ENCODE results near the gene SETD5. TPM values are rescaled to one million over a fixed set of nuclear protein-coding genes. Genes with fewer than 3 reads are reported as not detected.

SETD5 gene
- total and polyA plus RNA-seq, 2 donors (not counting 1 experiment from before 2014, with no cell fraction given), result 53.7 to 62.5 TPM

DNA sequence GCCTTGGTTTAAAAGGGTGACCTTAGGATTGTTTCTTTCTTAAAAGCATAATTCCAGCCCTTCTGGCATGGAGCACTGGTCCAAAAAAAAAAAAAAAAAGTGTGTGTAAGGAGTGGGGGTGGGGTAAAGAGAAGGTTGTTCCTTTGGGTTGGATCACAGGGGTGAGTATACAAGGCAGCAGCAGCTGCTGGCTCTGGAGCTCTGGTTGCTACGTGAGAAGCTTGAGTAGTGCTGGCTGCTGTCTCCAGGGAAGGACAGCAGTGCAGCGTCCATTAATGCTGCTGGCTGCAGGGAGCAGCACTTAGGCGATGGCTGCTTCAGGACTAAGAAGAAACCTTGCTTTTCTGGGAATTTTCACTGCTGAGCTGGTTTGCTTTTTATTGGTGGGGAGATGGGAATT is 2.3 kb downstream of the SETD5 start:
- H3K27ac ChIP-seq (ENCODE audit: insufficient read depth, low read length), result peak overlapping the region; percentile 99
- H4K20me1 ChIP-seq (ENCODE audit: control insufficient read depth, extremely low read depth, insufficient read depth, low read length), result peaks cover 16% of the 10 kb centered on the region
- H3K9ac ChIP-seq (ENCODE audit: insufficient read depth, low read length), result peak overlapping the region; percentile 99
- H3K36me3 ChIP-seq (ENCODE audit: control insufficient read depth, insufficient read depth, low read length), result no peaks in the 10 kb centered on the region
- DNase-seq (ENCODE audit: low read depth in 2 of 2), result peak; percentile 93 to 97
- no peaks in the 10 kb centered on the region for H3K27me3 ChIP-seq (ENCODE audit: control insufficient read depth, insufficient read depth, low read length)
- no peaks in the 10 kb centered on the region for H3K9me3 ChIP-seq (ENCODE audit: control insufficient read depth, insufficient read depth, low read depth, low read length)
- peaks cover 85% of the 10 kb centered on the region for H3K79me2 ChIP-seq (ENCODE audit: control insufficient read depth, insufficient read depth, low read length)
- H3K4me2 ChIP-seq (ENCODE audit: extremely low read depth, insufficient read depth, low read length), result peak overlapping the region; percentile 90
- no peak overlapping the region for H2AFZ ChIP-seq (ENCODE audit: low read length)
- peak overlapping the region; percentile 96 to 99 (median 98) for H3K4me3 ChIP-seq (replicated peaks in 1 of 4; ENCODE audit: control extremely low read depth in 1 of 4, insufficient read depth in 1 of 4, low read depth in 3 of 4, low read length in 4 of 4)
- no peak for TF ChIP-seq EZH2 (IDR thresholded peaks at IDR 0.05; ENCODE audit: low read length, missing control alignments)
- TF ChIP-seq, protein P1, sequence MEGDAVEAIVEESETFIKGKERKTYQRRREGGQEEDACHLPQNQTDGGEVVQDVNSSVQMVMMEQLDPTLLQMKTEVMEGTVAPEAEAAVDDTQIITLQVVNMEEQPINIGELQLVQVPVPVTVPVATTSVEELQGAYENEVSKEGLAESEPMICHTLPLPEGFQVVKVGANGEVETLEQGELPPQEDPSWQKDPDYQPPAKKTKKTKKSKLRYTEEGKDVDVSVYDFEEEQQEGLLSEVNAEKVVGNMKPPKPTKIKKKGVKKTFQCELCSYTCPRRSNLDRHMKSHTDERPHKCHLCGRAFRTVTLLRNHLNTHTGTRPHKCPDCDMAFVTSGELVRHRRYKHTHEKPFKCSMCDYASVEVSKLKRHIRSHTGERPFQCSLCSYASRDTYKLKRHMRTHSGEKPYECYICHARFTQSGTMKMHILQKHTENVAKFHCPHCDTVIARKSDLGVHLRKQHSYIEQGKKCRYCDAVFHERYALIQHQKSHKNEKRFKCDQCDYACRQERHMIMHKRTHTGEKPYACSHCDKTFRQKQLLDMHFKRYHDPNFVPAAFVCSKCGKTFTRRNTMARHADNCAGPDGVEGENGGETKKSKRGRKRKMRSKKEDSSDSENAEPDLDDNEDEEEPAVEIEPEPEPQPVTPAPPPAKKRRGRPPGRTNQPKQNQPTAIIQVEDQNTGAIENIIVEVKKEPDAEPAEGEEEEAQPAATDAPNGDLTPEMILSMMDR (conservative IDR thresholded peaks at IDR 0.05 in 1 of 2, IDR thresholded peaks at IDR 0.05 in 1 of 2; ENCODE audit: low read depth in 1 of 2, low read length in 2 of 2), result peak; percentile 16 to 30
- H3K4me1 ChIP-seq (ENCODE audit: control insufficient read depth, extremely low read depth, insufficient read depth, low read length), result peaks cover 13% of the 10 kb centered on the region

DNA sequence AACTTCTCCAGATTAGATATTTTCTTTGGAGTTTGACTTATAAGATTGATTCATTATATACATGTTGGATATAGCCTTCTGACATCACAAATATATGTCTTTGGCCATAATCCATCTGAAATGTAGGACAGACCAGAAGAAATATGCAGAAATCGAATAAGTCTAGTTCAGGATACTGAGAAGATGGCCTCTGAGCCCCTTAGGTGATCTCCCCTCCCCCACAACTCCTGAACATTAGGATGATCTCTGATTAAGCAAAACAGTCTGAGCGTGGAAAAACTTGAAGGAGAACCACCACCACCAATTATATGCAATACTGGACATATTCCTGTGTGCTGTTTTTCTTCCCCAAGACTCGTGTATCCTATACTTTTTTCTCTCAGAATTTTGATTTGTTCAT is 3.2 kb downstream of the SETD5 start:
- H3K36me3 ChIP-seq (ENCODE audit: control insufficient read depth, insufficient read depth, low read length), result no peaks in the 10 kb centered on the region
- peak overlapping the region; percentile 90 for H3K4me2 ChIP-seq (ENCODE audit: extremely low read depth, insufficient read depth, low read length)
- H4K20me1 ChIP-seq (ENCODE audit: control insufficient read depth, extremely low read depth, insufficient read depth, low read length), result peaks cover 16% of the 10 kb centered on the region
- no peaks in the 10 kb centered on the region for H3K9me3 ChIP-seq (ENCODE audit: control insufficient read depth, insufficient read depth, low read depth, low read length)
- H3K27me3 ChIP-seq (ENCODE audit: control insufficient read depth, insufficient read depth, low read length), result no peaks in the 10 kb centered on the region
- no peak overlapping the region for H2AFZ ChIP-seq (ENCODE audit: low read length)
- peak overlapping the region; percentile 43 for H3K27ac ChIP-seq (ENCODE audit: insufficient read depth, low read length)
- H3K4me3 ChIP-seq (replicated peaks in 1 of 4; ENCODE audit: control extremely low read depth in 1 of 4, insufficient read depth in 1 of 4, low read depth in 3 of 4, low read length in 4 of 4), result peak overlapping the region; percentile 11 to 99 (median 97)
- peak overlapping the region; percentile 21 for H3K9ac ChIP-seq (ENCODE audit: insufficient read depth, low read length)
- peaks cover 85% of the 10 kb centered on the region for H3K79me2 ChIP-seq (ENCODE audit: control insufficient read depth, insufficient read depth, low read length)
- no peak for DNase-seq (ENCODE audit: low read depth in 2 of 2)
- H3K4me1 ChIP-seq (ENCODE audit: control insufficient read depth, extremely low read depth, insufficient read depth, low read length), result peaks cover 11% of the 10 kb centered on the region
- TF ChIP-seq, protein P1 (conservative IDR thresholded peaks at IDR 0.05 in 1 of 2, IDR thresholded peaks at IDR 0.05 in 1 of 2; ENCODE audit: low read depth in 1 of 2, low read length in 2 of 2), result no peak
- TF ChIP-seq EZH2 (IDR thresholded peaks at IDR 0.05; ENCODE audit: low read length, missing control alignments), result no peak

DNA sequence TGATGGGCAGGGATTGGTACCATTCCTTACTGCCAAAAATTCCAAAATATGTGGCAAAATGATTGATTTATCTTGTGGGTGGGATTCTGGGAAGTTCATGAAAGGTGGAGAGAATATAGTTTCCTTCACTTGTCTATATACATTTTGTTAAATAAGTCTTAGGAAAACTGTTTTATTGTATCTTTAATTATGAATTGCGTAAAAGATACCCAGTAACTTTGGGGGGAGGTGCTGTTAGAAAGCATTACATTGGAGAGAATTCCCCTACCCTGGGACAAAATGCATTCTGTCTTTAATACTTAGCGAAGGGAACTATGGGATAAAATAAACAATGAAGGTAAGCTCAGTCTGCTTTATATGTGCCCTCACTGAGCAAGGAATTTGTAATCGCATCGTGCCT is 4.6 kb downstream of the SETD5 start:
- H4K20me1 ChIP-seq (ENCODE audit: control insufficient read depth, extremely low read depth, insufficient read depth, low read length), result peaks cover 16% of the 10 kb centered on the region
- peaks cover 11% of the 10 kb centered on the region for H3K4me1 ChIP-seq (ENCODE audit: control insufficient read depth, extremely low read depth, insufficient read depth, low read length)
- H2AFZ ChIP-seq (ENCODE audit: low read length), result no peak overlapping the region
- peak overlapping the region; percentile 90 for H3K4me2 ChIP-seq (ENCODE audit: extremely low read depth, insufficient read depth, low read length)
- no peaks in the 10 kb centered on the region for H3K36me3 ChIP-seq (ENCODE audit: control insufficient read depth, insufficient read depth, low read length)
- H3K79me2 ChIP-seq (ENCODE audit: control insufficient read depth, insufficient read depth, low read length), result peaks cover 93% of the 10 kb centered on the region
- peak overlapping the region; percentile 51 for H3K27ac ChIP-seq (ENCODE audit: insufficient read depth, low read length)
- no peak for DNase-seq (ENCODE audit: low read depth in 2 of 2)
- TF ChIP-seq, protein P1 (conservative IDR thresholded peaks at IDR 0.05 in 1 of 2, IDR thresholded peaks at IDR 0.05 in 1 of 2; ENCODE audit: low read depth in 1 of 2, low read length in 2 of 2), result no peak
- no peak for TF ChIP-seq EZH2 (IDR thresholded peaks at IDR 0.05; ENCODE audit: low read length, missing control alignments)
- H3K27me3 ChIP-seq (ENCODE audit: control insufficient read depth, insufficient read depth, low read length), result no peaks in the 10 kb centered on the region
- peak overlapping the region; percentile 33 for H3K9ac ChIP-seq (ENCODE audit: insufficient read depth, low read length)
- H3K9me3 ChIP-seq (ENCODE audit: control insufficient read depth, insufficient read depth, low read depth, low read length), result no peaks in the 10 kb centered on the region
- H3K4me3 ChIP-seq (replicated peaks in 1 of 4; ENCODE audit: control extremely low read depth in 1 of 4, insufficient read depth in 1 of 4, low read depth in 3 of 4, low read length in 4 of 4), result peak overlapping the region; percentile 21 to 99 (median 97)

Measured in fibroblast of lung (primary cell).